Measurements from ENCODE around the gene ARMH2.
"Not testable (repeated sequence)": the region's sequence is repeated elsewhere in the genome, so short reads cannot be mapped to it uniquely, and the experiment has no call there.

Gene ARMH2

DNA sequence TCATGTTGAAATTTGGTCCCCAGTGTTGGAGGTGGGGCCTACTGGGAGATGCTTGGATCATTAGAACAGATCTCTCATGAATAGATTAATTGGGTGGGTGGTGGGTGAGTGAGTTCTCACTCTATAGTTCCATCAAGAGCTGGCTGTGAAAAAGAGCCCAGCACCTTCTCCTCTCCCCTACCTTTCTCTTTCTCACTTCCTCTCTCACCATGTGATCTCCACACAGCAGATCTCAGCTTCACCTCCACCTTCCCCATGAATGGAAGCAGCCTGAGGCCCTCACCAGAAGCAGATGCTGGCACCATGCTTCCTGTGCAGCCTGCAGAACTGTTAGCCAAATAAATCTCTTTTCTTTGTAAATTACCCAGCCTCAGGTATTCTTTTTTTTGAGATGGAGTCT lies 36.9 kb downstream of the ARMH2 start:
- DNase-seq, result no peak

DNA sequence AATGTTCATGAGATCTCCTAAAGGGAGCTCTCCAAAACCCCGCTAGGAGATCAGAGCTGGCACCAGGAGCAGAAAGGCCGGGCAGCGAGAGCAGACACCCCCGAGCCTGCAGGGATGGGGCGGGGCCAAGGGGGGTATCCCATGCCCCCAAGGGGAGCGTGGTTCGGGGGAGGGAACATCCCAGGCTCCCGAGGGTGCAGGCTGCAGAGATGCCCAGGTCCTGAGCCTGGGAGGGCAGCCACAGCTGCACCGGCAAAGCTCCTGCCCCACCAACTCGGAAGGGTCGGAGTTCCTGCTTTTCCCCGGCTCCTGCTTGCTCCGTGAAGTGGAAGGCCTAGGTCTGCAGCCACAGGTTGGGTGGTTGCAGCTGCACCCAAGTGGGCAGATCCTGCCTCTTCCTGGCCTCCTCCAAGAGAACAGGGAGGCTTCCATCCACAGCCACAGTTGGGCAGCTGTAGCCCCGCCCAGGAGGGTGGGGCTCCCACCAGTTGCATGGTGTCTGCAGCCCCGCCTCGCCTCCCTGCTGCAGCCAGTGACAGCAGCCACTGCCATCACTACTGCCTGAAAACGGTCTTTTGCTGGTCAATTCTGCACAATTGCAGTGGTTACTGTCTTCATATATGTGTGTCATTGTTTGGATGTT lies 37.4 kb downstream of the ARMH2 start:
- DNase-seq, result no peak

DNA sequence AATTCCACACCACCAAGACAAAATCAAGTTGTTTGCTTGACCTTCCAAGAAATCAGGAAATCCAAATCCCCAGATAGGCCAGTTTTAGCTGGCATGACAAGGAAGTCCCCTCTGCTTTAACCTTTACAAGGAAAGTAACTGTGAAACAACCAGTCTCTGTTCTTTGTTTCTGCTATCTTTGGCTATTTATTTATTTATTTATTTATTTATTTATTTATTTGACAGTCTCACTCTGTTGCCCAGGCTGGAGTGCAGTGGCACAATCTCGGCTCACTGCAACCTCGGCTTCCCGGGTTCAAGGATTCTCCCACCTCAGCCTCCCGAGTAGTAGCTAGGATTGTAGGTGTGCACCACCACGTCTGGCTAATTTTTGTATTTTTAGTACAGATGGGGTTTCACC lies 38.5 kb downstream of the ARMH2 start:
- DNase-seq, result no peak

DNA sequence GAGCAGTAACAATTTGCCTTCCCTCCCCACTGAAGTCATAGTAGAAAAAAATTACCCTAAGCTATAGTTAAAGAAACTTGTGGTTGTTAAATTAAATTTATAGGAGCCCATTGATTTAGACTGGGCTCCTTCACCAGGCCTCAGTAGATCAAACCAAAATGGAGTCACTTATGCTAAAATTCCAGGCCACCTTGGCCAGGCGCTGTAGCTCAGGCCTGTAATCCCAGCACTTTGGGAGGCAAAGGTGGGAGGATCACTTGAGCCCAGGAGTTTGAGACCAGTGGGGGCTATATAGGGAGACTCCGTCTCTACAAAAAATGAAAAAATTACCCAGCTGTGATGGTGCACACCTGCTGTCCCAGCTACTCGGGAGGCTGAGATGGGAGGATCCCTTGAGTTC lies 39.0 kb downstream of the ARMH2 start:
- DNase-seq, result no peak

DNA sequence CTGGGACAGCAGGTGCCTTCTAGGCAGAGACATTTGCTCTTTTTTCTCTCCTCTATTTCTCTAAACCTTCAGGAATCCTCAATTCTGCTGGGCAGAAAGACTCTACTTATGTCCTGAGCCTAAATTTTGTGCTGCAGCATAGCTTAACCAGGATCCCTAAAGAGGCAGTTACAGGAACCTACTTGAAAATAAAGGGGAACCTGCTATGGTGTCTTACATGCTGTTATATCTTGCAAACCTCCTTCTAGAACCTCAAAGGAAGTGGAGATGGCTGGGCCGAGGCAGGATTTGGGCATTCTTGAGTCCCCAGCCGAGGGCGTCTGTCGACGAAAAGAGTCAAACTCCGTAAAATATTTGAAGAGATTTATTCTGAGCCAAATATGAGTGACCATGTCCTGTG lies 41.1 kb downstream of the ARMH2 start:
- no peak for DNase-seq

DNA sequence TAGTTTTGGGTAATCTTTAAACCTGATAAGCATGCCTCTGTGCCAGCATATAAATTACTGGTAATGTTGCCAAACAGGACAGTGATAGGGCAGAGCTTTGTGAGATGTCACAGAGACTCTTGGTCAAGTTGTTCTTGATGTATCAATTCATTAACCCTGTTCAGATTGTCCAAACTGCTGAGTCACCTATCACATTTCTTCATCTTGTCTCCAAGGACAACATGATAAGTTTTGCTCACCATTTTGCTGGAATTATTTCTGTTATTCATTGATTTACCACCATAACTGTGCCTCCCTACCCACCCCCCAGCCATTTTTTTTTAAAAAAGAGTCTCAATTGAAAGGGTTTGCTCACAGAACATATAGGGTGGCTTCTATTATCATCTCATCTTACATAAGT lies 43.4 kb downstream of the ARMH2 start:
- no peak for DNase-seq

DNA sequence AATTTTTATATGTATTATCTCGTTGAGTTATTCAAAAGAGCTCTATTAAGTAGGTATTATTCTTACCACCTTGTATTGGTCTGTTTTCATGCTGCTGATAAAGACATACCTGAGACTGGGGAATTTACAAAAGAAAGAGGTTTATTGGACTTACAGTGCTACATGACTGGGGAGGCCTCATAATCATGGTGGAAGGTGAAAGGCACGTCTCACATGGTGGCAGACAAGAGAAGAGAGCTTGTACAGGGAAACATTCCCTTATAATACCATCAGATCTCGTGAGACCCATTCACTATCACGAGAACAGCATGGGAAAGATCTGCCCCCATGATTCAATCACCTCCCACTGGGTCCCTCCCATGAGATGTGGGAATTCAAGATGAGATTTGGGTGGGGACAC lies 44.3 kb downstream of the ARMH2 start:
- not testable (repeated sequence) for DNase-seq

DNA sequence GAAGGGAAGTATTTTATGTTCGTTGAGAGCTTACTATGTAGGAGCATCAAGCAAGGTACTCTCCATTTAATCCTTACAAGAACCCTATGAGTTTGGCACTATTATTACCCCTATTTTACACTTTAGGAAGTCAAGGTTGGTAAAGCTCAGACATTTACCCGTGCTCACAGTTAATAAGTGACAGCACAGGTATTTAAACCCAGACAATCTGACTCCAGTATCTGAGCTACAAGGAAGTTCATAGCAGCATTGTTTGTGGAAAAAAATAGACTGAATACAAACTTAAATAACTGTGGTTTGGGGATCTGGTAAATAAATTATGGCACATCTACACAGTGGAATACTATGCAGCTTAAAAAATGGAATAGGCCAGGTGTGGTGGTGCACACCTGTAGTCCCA lies 45.2 kb downstream of the ARMH2 start:
- no peak for DNase-seq

DNA sequence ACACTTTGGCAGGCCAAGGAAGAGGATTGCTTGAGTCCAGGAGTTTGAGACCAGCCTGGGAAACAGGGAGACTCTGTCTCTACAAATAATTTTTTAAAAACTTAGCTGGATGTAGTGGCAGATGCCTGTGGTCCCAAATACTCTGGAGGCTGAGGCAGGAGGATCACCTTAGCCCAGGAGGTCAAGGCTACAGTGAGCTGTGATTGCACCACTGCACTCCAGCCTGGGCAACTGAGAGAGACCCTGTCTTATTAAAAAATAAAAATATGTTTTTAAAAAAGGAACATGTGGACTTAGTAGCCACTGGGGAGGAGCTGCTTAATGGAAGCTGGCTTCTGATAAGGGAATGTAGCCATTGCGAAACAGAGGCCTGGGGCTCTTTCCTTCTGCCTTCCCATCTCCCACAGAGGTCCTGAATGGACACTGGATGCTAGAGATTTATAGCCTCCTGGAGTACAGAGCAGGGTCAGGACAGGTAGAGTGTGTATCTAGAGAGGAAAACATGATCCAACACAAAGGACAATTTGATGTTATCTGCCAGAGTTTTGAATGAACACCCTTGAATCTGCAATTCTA lies 45.7 kb downstream of the ARMH2 start:
- DNase-seq, result no peak

DNA sequence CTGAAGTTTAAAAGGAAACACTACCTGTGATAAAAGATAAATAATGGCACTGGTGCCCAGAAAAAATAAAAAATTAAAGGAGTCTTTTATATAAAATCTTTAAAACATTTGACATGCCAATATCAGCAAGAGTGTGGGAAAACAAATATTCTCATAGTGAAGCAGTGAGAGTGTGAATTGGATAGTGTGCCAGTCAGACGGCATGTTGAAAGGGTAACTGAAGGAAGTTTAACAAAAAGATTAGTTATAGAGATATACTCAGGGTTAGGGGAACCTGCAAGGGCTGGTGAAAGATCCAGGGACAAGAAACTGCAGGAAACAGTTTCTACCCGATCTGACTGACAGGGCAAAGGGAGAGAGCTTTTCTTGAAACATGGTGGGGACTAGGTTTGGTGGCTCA lies 46.2 kb downstream of the ARMH2 start:
- DNase-seq, result no peak

DNA sequence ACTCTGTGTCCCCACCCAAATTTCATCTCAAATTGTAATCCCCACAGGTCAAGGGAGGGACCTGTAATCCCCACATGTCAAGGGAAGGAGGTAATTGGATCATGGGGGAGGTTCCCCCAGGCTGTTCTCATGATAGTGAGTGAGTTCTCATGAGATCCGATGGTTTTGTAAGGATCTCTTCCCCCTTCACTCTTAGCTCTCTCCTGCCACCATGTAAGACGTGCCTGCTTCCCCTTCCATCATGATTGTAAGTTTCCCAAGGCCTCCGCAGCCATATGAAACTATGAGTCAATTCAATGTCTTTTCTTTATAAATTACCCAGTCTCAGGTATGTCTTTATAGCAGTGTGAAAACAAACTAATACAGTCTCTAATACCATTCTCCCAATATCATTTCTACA lies 47.8 kb downstream of the ARMH2 start:
- DNase-seq, result not testable (repeated sequence)

DNA sequence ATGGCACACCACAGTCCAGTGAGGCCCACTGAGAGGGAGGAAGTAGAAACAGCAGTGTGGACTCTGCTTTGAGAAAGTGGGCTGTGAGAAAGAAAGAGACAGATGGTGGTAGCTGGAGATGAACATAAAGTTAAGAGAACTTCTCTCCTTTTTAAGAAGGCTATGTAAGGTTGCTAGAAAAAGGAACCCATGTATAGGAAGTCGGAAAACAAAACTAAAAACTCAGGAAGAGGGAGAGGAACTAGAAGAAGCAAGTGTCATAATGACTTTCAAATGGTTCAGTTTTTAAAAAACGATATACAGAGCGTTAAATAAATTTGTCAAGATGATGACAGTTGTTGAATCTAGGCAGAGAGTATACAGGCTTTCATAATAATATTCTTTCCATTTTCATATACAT lies 49.4 kb downstream of the ARMH2 start:
- DNase-seq, result no peak
